NCI-H1436 treated with DMSO at 0.1 percent for 48 hours (cell line): ENCODE results near the gene ZNF101.
A peak's percentile ranks its signal among the peaks of the same experiment; 100 is the strongest.

ENCODE experiments used
- DNase-seq: peaks from one replicate; lab custom pipeline; 2025; lab: John Stamatoyannopoulos, UW

The ZNF101 gene

DNA sequence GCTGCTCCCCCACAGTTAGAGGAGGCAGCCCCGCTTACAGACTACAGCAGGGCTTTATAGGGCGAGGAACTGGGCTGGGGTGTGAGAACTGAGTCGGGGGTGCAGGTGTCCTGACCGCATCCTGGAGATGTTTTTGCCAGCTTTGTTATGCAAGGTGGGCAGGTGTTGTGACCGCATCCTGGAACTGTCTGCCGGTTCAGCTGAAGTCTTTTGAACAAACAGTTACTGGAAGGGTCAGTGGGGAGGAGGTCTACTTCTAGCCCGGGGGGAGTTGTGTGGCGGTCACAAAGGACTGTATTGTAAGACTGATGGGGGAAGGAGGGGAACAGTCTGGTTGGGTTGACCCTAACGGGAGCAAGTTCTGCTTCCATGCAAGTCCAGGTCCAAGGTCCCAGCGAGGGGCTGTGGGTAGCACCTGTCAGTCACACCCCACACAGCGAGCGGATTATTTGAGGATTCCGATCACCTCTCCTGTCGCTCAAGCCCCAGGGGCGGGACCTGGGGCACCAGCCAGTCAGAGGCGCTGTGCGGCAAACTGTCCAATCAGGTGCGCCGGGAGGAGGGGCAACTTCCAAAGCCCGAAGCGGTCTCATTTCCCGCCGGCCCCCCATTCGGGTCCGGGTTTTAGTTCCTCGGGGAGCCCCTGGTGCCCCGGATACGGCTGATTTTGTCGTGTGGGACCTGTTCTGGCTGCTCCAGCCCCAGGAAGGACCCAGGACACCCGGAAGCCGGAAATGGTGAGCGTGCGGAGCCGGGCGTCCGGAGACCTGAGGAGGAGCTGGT is at the start of gene ZNF101:
ZNF101 (plus strand) TSS at position 610 of the 783 bp plus-strand sequence; CDS start at position 735, 125 bp downstream.
- DNase-seq = peak; percentile 75

GRCh38 chr19:19619181-19619848 is 49.3 kb upstream of the ZNF101 start:
- no peak for DNase-seq

GRCh38 chr19:19619849-19620210 is 48.8 kb upstream of the ZNF101 start:
- DNase-seq = no peak

GRCh38 chr19:19623383-19623782 is 45.3 kb upstream of the ZNF101 start:
- no peak for DNase-seq

DNA sequence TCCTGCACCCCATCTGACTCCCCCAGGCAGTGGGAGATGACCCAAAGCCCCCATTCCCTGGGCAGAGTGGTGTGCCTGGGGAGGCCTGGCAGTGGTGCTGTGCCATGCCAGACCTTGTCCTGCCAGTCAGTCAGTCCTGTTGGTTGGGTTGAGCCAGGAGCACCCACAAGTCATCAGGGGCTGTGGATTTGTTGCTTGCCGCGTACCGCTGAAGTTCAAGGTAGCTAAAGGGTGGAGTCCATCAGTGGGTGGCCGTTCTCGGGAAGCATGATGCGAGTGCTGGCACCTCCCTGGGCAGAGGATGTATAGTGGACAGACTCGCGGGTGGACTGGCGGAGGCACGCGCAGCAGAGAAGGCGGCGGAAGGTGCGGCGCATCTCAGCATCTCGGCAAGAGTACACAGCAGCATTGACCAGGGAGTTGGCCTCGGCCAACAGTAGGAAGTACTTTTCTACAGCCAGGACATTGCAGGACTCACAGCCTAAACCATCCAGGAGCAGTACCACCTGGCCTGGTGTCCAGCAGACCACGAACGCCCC is 44.5 kb upstream of the ZNF101 start:
- no peak for DNase-seq

GRCh38 chr19:19626516-19627472 is 41.8 kb upstream of the ZNF101 start:
- no peak for DNase-seq

DNA sequence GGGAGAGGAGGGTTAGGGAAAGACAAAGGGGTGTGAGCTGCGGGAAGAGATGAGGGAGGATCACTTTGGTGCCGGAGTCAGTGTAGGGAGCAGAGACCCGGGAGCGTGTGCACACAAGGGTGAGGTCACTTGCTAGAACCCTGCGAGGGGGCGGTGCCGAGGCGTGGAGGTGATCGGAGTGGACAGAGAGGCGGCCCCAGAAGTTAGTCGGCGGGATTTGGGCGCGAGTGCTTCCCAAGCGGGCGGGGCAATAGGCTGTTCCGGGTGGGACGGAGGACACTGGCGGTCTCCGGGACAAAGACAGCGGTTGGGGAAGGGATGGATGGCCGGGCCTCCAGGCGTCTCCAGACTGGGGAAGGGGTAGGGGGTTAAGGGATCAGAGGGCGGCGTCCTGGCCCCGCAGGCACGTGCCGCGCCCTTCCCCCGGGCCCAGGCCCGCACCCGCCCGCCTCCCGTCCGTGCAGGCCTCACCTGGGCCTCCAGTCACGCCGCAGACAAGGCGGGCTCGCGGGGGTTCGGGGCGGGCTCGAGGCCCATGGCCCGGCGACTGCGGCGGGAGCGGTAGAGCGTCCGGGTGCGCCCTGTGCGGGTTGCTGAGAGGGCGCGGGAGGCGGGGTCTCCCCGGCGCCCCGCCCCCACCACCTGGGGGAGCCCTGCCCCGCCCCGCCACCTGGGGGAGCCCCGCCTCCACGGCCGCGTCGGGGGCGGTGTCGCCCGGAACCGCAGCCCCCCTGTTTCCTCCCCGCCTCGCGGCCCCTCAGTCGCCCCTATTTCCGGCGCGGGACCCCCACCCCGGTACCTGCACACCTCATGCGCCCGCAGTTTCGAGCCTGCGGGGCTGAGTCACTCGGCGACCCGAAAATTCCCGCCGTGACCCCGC is 40.8 kb upstream of the ZNF101 start, which contains the start of gene LPAR2:
LPAR2 (minus strand) TSS at position 600 of the 880 bp plus-strand sequence. CDS start 945 bp downstream, outside the sequence.
- no peak for DNase-seq

DNA sequence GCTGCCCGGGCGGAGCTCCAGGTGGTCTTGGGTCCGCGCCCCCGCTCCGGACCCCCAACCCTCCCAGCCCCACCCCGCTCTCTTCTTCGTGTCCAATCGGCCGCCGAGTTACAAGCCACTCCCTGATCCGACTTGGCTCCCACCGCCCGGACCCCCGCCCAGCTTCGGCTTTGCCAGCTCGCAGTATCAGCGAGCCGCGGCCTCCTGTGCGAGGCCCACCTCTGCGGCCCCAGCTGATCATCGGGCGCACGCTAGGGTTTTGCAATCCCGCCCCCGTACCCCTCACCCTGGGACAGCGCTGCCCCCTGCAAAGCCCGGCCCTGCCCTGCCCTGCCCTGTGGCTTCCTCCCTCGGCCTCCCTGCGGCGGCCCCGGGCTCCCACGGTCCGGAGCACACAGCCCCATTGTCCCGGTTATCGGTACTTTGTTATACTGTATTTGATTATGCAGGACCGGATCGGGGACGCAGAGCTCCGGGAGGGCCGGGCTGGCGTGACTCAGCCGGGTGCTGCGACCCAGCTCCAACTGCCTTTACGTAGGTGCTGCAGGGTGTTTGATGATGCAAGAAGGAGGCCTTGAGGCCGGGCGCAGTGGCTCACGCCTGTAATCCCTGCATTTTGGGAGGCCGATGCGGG is 40.0 kb upstream of the ZNF101 start:
- DNase-seq = no peak

- no peak for DNase-seq
Observed at GRCh38 chr19:19630062-19630414, 38.6 kb upstream of the ZNF101 start.

DNA sequence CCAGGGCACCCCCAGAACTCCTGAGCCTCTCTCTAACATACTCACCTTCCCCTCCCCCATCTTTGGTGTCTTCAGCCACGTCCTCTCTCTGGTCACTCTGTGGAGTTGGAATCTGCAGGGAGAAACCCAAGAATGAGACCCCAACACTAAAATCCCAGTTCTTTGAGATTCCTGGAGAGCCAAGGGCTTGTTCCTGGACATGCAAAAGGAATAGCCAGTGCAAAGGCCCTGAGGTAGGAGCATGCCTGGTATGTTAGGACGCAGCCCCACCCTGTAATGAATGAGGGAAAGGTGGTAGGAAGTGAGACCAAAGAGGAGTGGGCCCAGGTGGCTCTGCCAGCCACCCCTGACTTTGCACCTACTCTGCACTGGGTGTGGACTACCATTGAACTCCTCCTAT is 38.2 kb upstream of the ZNF101 start:
- no peak for DNase-seq

DNA sequence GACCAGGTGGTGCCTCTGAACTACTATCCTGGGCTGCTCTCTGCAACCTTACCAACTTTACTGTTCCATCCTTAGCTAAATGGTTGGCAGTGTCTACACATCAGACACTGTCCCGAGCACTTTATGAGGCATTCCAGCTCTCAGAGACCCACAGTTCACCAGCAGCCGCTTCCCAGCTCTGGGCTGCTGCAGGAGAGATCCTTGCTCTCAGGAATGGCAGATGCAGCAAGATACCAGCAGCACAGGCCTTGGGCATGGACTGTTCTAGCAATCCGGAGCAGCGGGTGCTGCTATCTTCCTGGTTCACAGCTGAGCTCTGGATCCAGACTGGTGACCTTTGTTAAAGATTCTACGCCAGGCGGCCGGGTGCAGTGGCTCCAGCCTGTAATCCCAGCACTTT is 37.3 kb upstream of the ZNF101 start:
- DNase-seq = no peak

- DNase-seq = no peak
Observed at GRCh38 chr19:19632661-19633060, 36.0 kb upstream of the ZNF101 start.

GRCh38 chr19:19633711-19634515 is 34.7 kb upstream of the ZNF101 start:
- no peak for DNase-seq

DNA sequence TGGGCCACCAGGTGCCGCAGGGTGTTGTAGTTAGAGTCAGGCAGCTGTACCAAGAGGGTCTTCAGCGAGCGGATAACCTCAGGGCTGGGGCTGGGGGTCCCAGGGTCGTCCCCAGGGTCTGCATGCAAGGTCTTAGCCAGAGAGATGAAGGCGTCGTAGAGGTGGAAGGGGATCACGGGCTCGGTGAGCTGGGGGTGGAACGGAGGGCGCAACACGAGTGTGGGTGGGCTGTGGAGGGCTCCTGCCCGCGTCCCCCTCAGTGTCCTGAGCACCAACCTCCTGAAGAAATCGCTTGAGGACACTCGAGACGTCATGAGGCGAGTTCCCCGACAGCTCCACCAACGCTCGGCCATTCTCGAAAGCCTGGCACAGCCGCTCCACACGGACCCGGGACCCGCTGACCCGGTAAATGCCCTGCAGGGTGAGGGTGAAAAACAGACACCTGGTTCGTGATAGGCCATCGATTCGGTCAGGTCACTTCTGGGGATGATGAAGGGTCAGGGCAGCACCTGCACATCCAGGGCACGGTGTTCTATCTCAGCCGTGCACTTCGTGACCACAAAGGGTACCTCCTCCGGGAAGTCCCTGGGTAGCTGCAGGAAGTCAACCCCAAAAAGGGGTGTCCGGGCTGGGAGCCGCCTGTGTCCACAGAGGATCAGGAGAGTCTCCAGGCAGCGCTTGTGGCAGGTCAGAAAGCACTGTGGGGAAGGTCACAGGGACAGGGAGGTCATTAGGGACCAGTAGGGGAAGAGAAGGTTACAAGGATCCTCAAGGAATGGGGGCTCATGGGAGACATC is 33.9 kb upstream of the ZNF101 start:
- no peak for DNase-seq

- no peak for DNase-seq
Observed at GRCh38 chr19:19635313-19635702, 33.3 kb upstream of the ZNF101 start.

- no peak for DNase-seq
Observed at GRCh38 chr19:19636573-19637185, 32.0 kb upstream of the ZNF101 start.

DNA sequence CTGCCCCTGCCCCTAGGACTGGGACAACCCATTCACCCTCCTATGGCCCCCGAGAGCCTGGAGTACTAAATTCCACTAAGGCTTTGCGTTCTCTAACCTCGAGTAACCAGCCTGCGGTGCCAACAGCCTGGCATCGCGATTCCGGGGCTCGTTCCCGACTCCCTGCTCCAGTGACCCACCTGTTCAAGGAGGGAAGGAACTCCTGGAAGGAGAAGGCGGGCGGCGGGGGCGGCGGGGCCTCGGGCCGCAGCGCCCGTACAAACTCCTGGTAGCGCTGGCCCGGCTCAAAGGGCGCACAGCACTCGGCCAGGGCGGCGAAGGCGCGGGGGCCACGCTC is 31.5 kb upstream of the ZNF101 start:
- DNase-seq = no peak

DNA sequence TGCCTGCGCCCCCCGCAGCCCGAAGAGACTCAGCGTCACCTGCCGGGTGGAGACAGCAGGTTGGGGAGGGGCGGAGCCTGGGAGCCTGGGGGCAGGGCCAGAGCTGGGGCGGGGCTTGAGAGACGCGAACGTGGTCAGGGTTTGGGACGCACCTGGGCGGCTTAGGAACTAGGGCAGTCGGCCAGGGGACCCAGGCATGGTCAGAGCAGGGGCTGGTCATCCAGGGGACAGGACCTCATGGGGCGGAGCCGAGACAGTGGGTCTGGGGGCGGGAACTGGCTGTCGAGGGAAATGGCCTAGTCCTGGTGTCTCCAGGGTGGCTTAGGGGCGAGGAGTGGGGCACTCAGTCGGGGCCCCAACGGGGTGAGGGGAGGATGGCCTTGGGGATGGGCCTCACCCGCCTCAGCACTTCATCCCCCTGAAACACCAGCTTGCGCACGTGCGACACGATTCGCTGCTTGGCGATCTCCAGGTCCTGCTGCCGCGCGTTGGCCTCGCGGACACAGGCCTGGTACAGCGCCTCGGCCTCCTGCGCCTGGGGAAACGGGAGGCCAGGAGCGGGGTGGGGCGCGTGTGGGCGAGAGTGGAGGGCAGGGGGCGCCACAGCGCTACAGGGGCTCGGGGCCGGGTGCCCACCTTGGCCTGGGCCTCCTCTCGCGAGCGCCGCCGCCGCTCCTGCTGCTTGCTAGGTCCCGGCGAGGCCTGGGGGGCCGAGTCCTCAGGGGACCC is 31.0 kb upstream of the ZNF101 start:
- no peak for DNase-seq
